Aorta (tissue), 5 donors: ENCODE measurements around the gene KDM2A. TPM values are rescaled to one million over a fixed set of nuclear protein-coding genes. Genes with fewer than 3 reads are reported as not detected.

Experiments
- ATAC-seq: fragments of 200-7000 bp; cut with Tn5 transposase; one replicate; pipeline ENCODE4 v1.9.1; 2022; ENCODE audit warnings: moderate library complexity; ENCODE audit not compliant: low FRiP score
- DNase-seq, 2 donors: peaks; one replicate each; pipeline ENCODE4 v3.0.0-alpha.2; 2020
- H3K27ac ChIP-seq, 2 donors: one replicate each; pipeline ENCODE4 v1.5.1; 2013; ENCODE audit warnings: low read length in 2 of 2, mild to moderate bottlenecking in 2 of 2, moderate library complexity in 2 of 2, control low read depth in 1 of 2, inconsistent platforms in 1 of 2, low read depth in 1 of 2
- H3K27me3 ChIP-seq, 2 donors: one replicate each; pipeline ENCODE4 v1.6.1; 2013; ENCODE audit warnings: control low read depth in 1 of 2, low read length in 1 of 2, mild to moderate bottlenecking in 1 of 2, moderate library complexity in 1 of 2; ENCODE audit not compliant: insufficient read depth in 2 of 2, control insufficient read depth in 1 of 2
- H3K36me3 ChIP-seq, 2 donors: one replicate each; pipeline ENCODE4 v1.6.1; 2013; ENCODE audit warnings: control low read depth in 1 of 2, low read length in 1 of 2, mild to moderate bottlenecking in 1 of 2; ENCODE audit not compliant: insufficient read depth in 2 of 2, control insufficient read depth in 1 of 2
- H3K4me1 ChIP-seq, 2 donors: one replicate each; pipeline ENCODE4 v1.6.1; 2013; ENCODE audit warnings: low read length in 2 of 2, control low read depth in 1 of 2, mild to moderate bottlenecking in 1 of 2, moderate library complexity in 1 of 2; ENCODE audit not compliant: insufficient read depth in 2 of 2, control insufficient read depth in 1 of 2
- H3K4me3 ChIP-seq, 2 donors: one replicate each; pipeline ENCODE4 v1.5.1; 2013; ENCODE audit warnings: low read length in 2 of 2, control low read depth in 1 of 2, mild to moderate bottlenecking in 1 of 2
- H3K9me3 ChIP-seq: one replicate; pipeline ENCODE4 v1.6.1; 2013; ENCODE audit warnings: mild to moderate bottlenecking, low read length; ENCODE audit not compliant: control insufficient read depth
- WGBS, 2 donors: extraction: QIAGEN DNeasy Blood & Tissue Kit; methylation state at CpG; one replicate each; pipeline ENCODE4 v1.1.7; 2013; 5-methylcytosine and 5-hydroxymethylcytosine counted together
- intact Hi-C, 2 donors: fragments of 100-400 bp; cut with DNase I; formaldehyde crosslinking; loops; one replicate each; pipeline versions ENCODE4 v1.14.2 to v1.15.0; 2022
- polyA plus RNA-seq, 2 donors: library from polyadenylated mRNA; stranded (reverse); fragments of 200-250 nt; gene quantifications; one replicate each; pipeline ENCODE4 v1.2.3, GENCODE V29; 2013
- total RNA-seq, 2 donors: library from RNA; stranded (reverse); fragmentation: NEBNext Ultra II Directional; extraction: Animal tissue kit (Norgen Biotek cat#: 25700); gene quantifications; one replicate each; pipeline ENCODE4 v1.2.1, GENCODE V29; 2021
- donor health status: healthy with polysubstance abuse.
- donor health status: Bipolar disorder and iron deficiency.
- donor health status: DM: no; HTN: no; CAD: no.
- donor health status: DM: no; HTN: no; CAD: no.
- donor health status: DM: yes; HTN: yes; CAD: no.

KDM2A gene
- total and polyA plus RNA-seq, 4 donors: 11.5 to 106 (median 45.3) TPM

- Histone ChIP-seq H3K4me3 (no peak overlapping the region), H3K27me3 (no peaks in the 10 kb centered on the region), H3K36me3 (peaks cover 0 to 4% of the 10 kb centered on the region in 2 donors), H3K27ac (no peak overlapping the region), H3K4me1 (no peaks in the 10 kb centered on the region), H3K9me3 (no peaks in the 10 kb centered on the region)
- 28 to 29% methylated on average over 3 of the region's 3 CpGs for WGBS, 2 donors
- DNase-seq (no peak), ATAC-seq (no peak)
- intact Hi-C loops: no loop called here
Observed at GRCh38 chr11:67292671-67293070, 173.6 kb downstream of the KDM2A start.

- peaks cover 0 to 4% of the 10 kb centered on the region in 2 donors for H3K36me3 ChIP-seq
Observed at GRCh38 chr11:67293090-67293489, 174.0 kb downstream of the KDM2A start.

GRCh38 chr11:67295846-67296245, 176.8 kb downstream of the KDM2A start:
- DNase-seq (no peak), ATAC-seq (no peak)
- Histone ChIP-seq H3K27ac (no peak overlapping the region), H3K9me3 (no peaks in the 10 kb centered on the region), H3K27me3 (no peaks in the 10 kb centered on the region), H3K4me3 (no peak overlapping the region), H3K4me1 (no peaks in the 10 kb centered on the region), H3K36me3 (peaks cover 0 to 5% of the 10 kb centered on the region in 2 donors)
- WGBS, 2 donors: 99 to 100% methylated on average over 1 of the region's 1 CpG
- intact Hi-C loops: no loop called here

More at GRCh38 chr11:67293090-67293489, 174.0 kb downstream of the KDM2A start:
- WGBS, 2 donors: 36 to 40% methylated on average over 3 of the region's 3 CpGs
- H3K27me3 ChIP-seq: no peaks in the 10 kb centered on the region
- intact Hi-C loops: no loop called here
- DNase-seq (no peak), ATAC-seq (no peak)
- no peak overlapping the region for H3K4me3 ChIP-seq
- H3K27ac ChIP-seq: no peak overlapping the region
- H3K9me3 ChIP-seq: no peaks in the 10 kb centered on the region
- H3K4me1 ChIP-seq: no peaks in the 10 kb centered on the region

- intact Hi-C loops: no loop called here
- 92 to 95% methylated on average over 7 of the region's 7 CpGs for WGBS, 2 donors
- Histone ChIP-seq H3K9me3 (no peaks in the 10 kb centered on the region), H3K4me1 (no peaks in the 10 kb centered on the region), H3K27ac (no peak overlapping the region), H3K4me3 (no peak overlapping the region), H3K36me3 (peaks cover 0 to 3% of the 10 kb centered on the region in 2 donors), H3K27me3 (no peaks in the 10 kb centered on the region)
- DNase-seq: peak in 1 of 2 donors; percentile 28
- ATAC-seq: no peak
Observed at GRCh38 chr11:67298786-67299185, 179.7 kb downstream of the KDM2A start.

- WGBS, 2 donors: 92 to 94% methylated on average over 26 to 29 of the region's 29 CpGs
- H3K27me3 ChIP-seq: no peaks in the 10 kb centered on the region
- peaks cover 0 to 3% of the 10 kb centered on the region in 2 donors for H3K36me3 ChIP-seq
- DNase-seq (peak in 1 of 2 donors; percentile 63), ATAC-seq (no peak)
- no peaks in the 10 kb centered on the region for H3K4me1 ChIP-seq
- no peak overlapping the region for H3K27ac ChIP-seq
- intact Hi-C loops: no loop called here
- H3K9me3 ChIP-seq: no peaks in the 10 kb centered on the region
- no peak overlapping the region for H3K4me3 ChIP-seq
Observed at GRCh38 chr11:67299471-67300191, 180.6 kb downstream of the KDM2A start.

- WGBS, 2 donors: 92 to 93% methylated on average over 13 of the region's 13 CpGs
- Histone ChIP-seq H3K4me3 (no peak overlapping the region), H3K27ac (no peak overlapping the region), H3K36me3 (peaks cover 0 to 3% of the 10 kb centered on the region in 2 donors), H3K27me3 (no peaks in the 10 kb centered on the region), H3K4me1 (no peaks in the 10 kb centered on the region), H3K9me3 (no peaks in the 10 kb centered on the region)
- ATAC-seq (no peak), DNase-seq (peak in 1 of 2 donors; percentile 23)
- intact Hi-C loops: no loop called here
Observed at GRCh38 chr11:67300256-67300755, 181.2 kb downstream of the KDM2A start.

- whole genome bisulfite sequencing, 2 donors: 87 to 89% methylated on average over 22 of the region's 22 CpGs
- H3K27me3 ChIP-seq: no peaks in the 10 kb centered on the region
- no peak for ATAC-seq
- peak in 1 of 2 donors; percentile 73 for DNase-seq
- H3K9me3 ChIP-seq: no peaks in the 10 kb centered on the region
- H3K36me3 ChIP-seq: peaks cover 0 to 3% of the 10 kb centered on the region in 2 donors
- intact Hi-C loops: no loop called here
- no peaks in the 10 kb centered on the region for H3K4me1 ChIP-seq
- H3K27ac ChIP-seq: no peak overlapping the region
- no peak overlapping the region for H3K4me3 ChIP-seq
Observed at GRCh38 chr11:67300756-67301312, 181.8 kb downstream of the KDM2A start.

- ATAC-seq (no peak), DNase-seq (peak in 1 of 2 donors; percentile 78)
- Histone ChIP-seq H3K27me3 (no peaks in the 10 kb centered on the region), H3K36me3 (peaks cover 0 to 3% of the 10 kb centered on the region in 2 donors), H3K9me3 (no peaks in the 10 kb centered on the region), H3K4me3 (no peak overlapping the region), H3K4me1 (no peaks in the 10 kb centered on the region), H3K27ac (no peak overlapping the region)
- intact Hi-C loops: no loop called here
- WGBS, 2 donors: 89 to 90% methylated on average over 28 of the region's 28 CpGs
Observed at GRCh38 chr11:67301313-67301921, 182.4 kb downstream of the KDM2A start.
